PFSK-1 (cell line): ENCODE results near the gene ERC2.

Source experiments
- FOXP2 ChIP-seq: optimal IDR thresholded peaks from 2 replicates; pipeline ENCODE3; 2011; ENCODE audit warnings: borderline replicate concordance, control low read depth, inconsistent platforms; ENCODE audit not compliant: insufficient read depth; ENCODE audit errors: extremely low read length, extremely low read depth
- POLR2AphosphoS5 ChIP-seq: IDR thresholded peaks from 2 replicates; pipeline ENCODE4 v1.6.1; 2012; ENCODE audit warnings: low read depth, mild to moderate bottlenecking, control low read depth, low read length, moderate library complexity
- REST ChIP-seq, 2 experiments: IDR thresholded peaks; 2 replicates each; pipeline versions ENCODE4 v1.6.1 to v1.8.0; 2011 to 2012; ENCODE audit warnings: low read depth in 2 of 2, low read length in 2 of 2, control low read depth in 1 of 2, inconsistent platforms in 1 of 2, mild to moderate bottlenecking in 1 of 2, moderate library complexity in 1 of 2; ENCODE audit not compliant: insufficient read depth in 1 of 2
- SIN3A ChIP-seq: IDR thresholded peaks from 2 replicates; pipeline ENCODE4 v1.6.1; 2012; ENCODE audit warnings: mild to moderate bottlenecking, low read length, moderate library complexity, borderline replicate concordance; ENCODE audit not compliant: insufficient read depth
- TAF1 ChIP-seq: IDR thresholded peaks from 2 replicates; pipeline ENCODE4 v1.6.1; 2012; ENCODE audit warnings: low read length, control low read depth, borderline replicate concordance; ENCODE audit not compliant: insufficient read depth

Gene ERC2

DNA sequence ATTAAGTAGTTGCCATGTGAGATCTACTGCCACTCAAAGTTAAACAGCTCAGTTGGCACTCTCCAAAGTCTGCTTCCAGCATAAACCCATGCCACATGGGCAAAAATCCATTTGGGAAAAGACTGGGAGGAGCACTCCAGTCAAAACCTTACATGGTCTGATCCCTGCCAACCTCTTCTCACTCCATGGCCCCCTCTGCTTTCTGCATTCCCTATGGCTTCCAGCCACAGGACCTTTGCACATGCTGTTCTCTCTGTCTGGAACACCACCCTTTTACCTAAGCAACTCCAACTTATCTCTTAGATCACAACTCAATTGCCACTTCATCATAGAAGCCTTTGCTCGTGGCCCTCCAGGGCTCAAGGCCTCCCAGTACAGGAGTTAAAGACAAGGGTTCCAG lies 910.7 kb downstream of the ERC2 start:
- TF ChIP-seq REST (IDR thresholded peaks at IDR 0.05; ENCODE audit: insufficient read depth in 1 of 2, low read depth in 2 of 2, low read length in 2 of 2) (no peak), SIN3A (no peak), POLR2AphosphoS5 (no peak), FOXP2 (no peak), TAF1 (no peak)

GRCh38 chr3:55556619-55557537 lies 911.4 kb downstream of the ERC2 start:
- no peak for TF ChIP-seq FOXP2
- TF ChIP-seq POLR2AphosphoS5: no peak

DNA sequence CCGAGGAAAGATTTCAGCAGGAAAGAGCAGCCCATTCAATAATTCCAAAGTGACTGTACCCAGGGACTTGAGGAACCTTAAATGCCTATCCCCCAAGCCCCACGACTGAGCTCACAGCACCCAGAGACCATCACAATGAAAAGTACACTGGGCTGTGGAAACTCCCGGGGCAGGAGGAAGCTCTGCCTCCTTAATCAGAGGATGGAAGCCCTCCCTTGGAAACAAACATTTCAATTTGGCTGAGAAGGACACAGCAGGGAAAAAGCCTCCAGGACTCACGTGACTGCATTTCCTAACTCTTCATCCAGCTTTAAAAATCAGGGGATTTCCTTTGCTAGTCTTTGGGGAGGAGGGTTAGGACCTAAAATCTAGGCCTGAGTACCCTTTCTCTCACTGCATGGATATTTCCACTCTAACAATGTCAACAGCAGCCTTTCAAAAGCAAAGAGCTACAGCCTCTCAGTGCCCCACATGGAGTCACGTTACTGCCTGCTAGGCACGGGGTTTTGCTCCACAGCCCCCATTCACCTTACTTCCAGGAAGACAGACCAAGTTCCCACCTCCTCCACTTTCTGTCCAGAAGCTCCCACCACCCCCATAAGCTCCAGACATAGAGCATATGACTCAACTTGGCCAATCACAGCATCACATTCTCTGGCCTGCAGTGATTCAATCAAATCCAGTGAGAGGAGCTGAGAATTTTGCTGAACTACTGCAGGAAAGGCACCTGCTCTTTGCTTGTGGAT lies 912.2 kb downstream of the ERC2 start:
- TF ChIP-seq REST (IDR thresholded peaks at IDR 0.05; ENCODE audit: insufficient read depth in 1 of 2, low read depth in 2 of 2, low read length in 2 of 2): no peak
- no peak for TF ChIP-seq FOXP2
- no peak for TF ChIP-seq SIN3A
- TF ChIP-seq TAF1: no peak
- no peak for TF ChIP-seq POLR2AphosphoS5

GRCh38 chr3:55554634-55555425 lies 913.4 kb downstream of the ERC2 start:
- TF ChIP-seq POLR2AphosphoS5 (no peak), SIN3A (no peak), TAF1 (no peak), REST (IDR thresholded peaks at IDR 0.05; ENCODE audit: insufficient read depth in 1 of 2, low read depth in 2 of 2, low read length in 2 of 2) (no peak), FOXP2 (no peak)

DNA sequence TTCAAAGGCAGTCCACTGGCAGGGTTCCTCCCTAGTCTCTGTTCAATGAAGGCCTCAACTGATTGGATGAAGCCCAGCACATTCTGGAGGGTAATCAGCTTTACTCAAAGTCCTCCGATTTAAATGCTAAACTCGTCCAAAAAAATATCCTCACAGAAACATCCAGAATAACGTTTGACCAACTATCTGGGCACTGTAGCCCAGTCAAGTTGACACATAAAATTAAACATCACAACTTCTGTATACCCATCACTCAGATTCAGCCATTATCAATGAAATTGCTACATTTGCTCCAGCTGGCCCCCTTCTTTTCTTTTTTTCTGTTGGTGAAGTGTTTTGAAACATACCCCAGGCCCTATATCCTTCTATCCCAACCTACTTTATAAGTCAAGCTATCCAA lies 916.6 kb downstream of the ERC2 start:
- TF ChIP-seq POLR2AphosphoS5: no peak
- no peak for TF ChIP-seq FOXP2
- TF ChIP-seq TAF1: no peak
- no peak for TF ChIP-seq SIN3A
- TF ChIP-seq REST (IDR thresholded peaks at IDR 0.05; ENCODE audit: insufficient read depth in 1 of 2, low read depth in 2 of 2, low read length in 2 of 2): no peak
